CMK (cell line): ENCODE results near the gene NINJ1.

Experiments used
- DNase-seq: peaks from one replicate; pipeline ENCODE4 v3.0.0-alpha.2; 2010; ENCODE audit warnings: low read depth

NINJ1 gene

DNA sequence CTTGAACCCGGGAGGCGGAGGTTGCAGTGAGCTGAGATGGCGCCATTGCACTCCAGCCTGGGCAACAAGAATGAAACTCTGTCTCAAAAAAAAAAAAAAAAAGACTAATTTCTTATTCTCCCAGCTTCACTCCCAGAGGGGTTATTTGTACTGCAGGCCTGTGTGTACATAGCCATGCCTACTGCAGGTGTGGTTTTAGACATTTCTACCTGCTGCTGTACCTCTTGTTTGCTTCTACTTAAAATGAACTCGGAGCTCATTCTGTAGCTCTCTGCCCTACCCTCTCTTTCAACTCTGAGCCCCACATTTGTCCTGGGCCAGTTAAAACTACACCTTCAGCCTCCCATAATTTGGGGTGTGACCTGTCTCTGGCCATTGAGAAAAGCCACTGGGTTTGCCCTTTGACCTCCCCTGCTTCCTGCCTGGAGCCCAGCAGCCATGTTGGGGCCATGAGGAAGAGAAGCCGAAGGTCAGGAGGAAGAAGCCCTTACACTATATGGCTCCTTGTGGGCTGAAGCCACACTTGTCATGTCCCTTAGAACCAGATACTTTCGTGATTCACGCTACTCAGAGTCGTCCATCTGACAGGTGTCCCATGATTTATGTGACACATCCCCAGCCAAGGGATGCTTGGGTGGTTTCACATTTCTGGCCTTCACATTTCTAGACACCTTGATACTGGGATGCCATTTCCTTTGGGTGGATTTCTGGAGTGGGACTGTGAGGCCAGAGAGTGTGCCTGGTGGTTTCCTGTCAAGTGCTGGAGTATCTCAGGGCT, 47.4 kb downstream of the NINJ1 start:
- DNase-seq = no peak

DNA sequence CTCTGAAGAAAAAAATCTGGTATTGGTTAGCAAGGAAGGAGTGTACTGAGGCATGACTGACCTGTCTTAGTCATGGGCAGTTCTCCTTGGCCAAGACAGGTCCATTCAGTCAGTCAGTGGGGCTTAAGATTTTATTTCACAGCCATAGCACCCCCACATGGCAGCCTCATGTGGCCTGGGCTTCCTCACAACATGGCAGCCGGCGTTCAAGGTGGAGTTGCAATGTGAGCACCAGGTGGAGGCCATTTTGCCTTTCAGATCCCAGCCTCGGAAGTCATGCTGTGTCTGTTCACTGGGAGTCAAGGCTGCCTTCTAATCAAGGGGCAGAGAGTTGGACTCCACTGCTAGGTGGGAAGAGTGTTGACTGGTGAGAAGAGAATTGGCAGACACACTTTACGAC, 48.4 kb downstream of the NINJ1 start:
- no peak for DNase-seq

GRCh38 chr9:93084471-93084881, 49.6 kb downstream of the NINJ1 start:
- DNase-seq = no peak

GRCh38 chr9:93083592-93084470, 50.2 kb downstream of the NINJ1 start:
- no peak for DNase-seq

GRCh38 chr9:93082841-93083411, 51.1 kb downstream of the NINJ1 start:
- no peak for DNase-seq

- no peak for DNase-seq
Measured at GRCh38 chr9:93081931-93082330, 52.1 kb downstream of the NINJ1 start.

GRCh38 chr9:93081081-93081529, 52.9 kb downstream of the NINJ1 start:
- no peak for DNase-seq

- DNase-seq = no peak
Measured at GRCh38 chr9:93080406-93080805, 53.6 kb downstream of the NINJ1 start.

DNA sequence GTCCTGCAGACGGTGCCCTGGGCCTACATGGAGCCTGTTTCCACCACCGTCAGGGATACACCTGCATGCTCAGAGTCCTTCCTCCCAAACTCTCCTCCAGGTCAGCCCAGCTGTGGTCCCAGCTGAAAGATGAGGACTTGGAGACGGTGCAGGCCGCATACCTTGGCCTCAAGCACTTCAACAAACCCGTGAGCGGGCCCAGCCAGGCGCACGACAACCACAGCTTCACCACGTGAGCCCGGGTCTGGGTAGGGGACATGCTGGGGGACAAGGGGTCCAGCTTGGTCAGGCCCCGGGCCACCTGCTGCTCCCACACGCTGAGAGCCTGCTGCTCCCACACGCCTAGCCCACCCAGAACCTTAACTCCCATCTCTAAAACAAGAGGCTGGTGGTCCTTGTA, 54.7 kb downstream of the NINJ1 start:
- no peak for DNase-seq

- DNase-seq = no peak
Measured at GRCh38 chr9:93077811-93078210, 56.2 kb downstream of the NINJ1 start.

GRCh38 chr9:93077367-93077766, 56.7 kb downstream of the NINJ1 start:
- DNase-seq = no peak

DNA sequence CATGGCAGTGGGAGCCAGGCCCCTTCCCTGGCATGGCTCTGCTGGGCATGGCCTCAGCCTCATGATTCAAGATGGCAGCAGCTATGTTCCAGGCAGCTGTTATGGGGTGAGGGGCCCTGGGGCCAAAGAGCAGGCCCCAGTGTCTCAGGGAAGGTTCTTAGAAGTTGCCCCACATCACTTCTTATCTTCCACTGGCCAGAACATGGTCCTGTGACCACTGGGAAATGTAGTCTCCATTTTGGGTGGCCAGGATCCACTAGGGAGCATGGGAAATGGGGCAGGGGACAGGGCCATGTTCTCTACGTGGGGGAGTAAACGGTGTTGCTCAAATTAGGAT, 57.3 kb downstream of the NINJ1 start:
- no peak for DNase-seq

GRCh38 chr9:93076101-93076791, 57.8 kb downstream of the NINJ1 start:
- DNase-seq = no peak

- no peak for DNase-seq
Measured at GRCh38 chr9:93072383-93072795, 61.7 kb downstream of the NINJ1 start.
